CD1c-positive myeloid dendritic cell (primary cell): Measurements from ENCODE around the gene CTSS.
A peak's percentile ranks its signal among the peaks of the same experiment; 100 is the strongest.

Experiments used
- DNase-seq: peaks from one replicate; pipeline ENCODE4 v3.0.0-alpha.2; 2016; ENCODE audit errors: extremely low spot score

CTSS gene

GRCh38 chr1:150696995-150697927 is 68.3 kb downstream of the CTSS start, which contains the start of gene GOLPH3L:
Gene GOLPH3L, minus strand, starts transcription at chr1:150697154. Its CDS starts 2,316 bp downstream, at chr1:150694838.
- peak; percentile 92 for DNase-seq

- DNase-seq, result no peak
These were observed 69.0 kb downstream of the CTSS start for GRCh38 chr1:150696590-150696989.

- DNase-seq, result peak; percentile 6
These were observed 69.4 kb downstream of the CTSS start for GRCh38 chr1:150696162-150696561.

- DNase-seq, result no peak
These were observed 70.0 kb downstream of the CTSS start for GRCh38 chr1:150695561-150695960.

GRCh38 chr1:150692720-150693119 is 72.9 kb downstream of the CTSS start:
- no peak for DNase-seq

GRCh38 chr1:150688763-150689162 is 76.8 kb downstream of the CTSS start:
- DNase-seq, result no peak

- DNase-seq, result no peak
These were observed 79.3 kb downstream of the CTSS start for GRCh38 chr1:150686275-150686674.

GRCh38 chr1:150683914-150684313 is 81.7 kb downstream of the CTSS start:
- no peak for DNase-seq
